Esophagus squamous epithelium (tissue), 5 donors: Measurements from ENCODE around the gene SHLD1. TPM values are rescaled to one million over a fixed set of nuclear protein-coding genes. Genes with fewer than 3 reads are reported as not detected.

Experiments
- DNase-seq: peaks from one replicate; lab custom pipeline; 2025; lab: John Stamatoyannopoulos, UW
- H3K27ac ChIP-seq, 4 donors: fragments of 200-600 bp; sonication (generic); one replicate each; pipeline ENCODE4 v1.5.1; 2016 to 2019; ENCODE audit warnings: mild to moderate bottlenecking in 1 of 4
- H3K27me3 ChIP-seq, 4 donors: fragments of 200-600 bp; sonication (generic); 1 replicate in 3 of 4; 2 replicates in 1 of 4; pipeline versions ENCODE4 v1.5.1 to v1.6.0; 2017 to 2021; ENCODE audit warnings: antibody characterized with exemption in 1 of 4
- H3K36me3 ChIP-seq, 3 donors: fragments of 200-600 bp; sonication (generic); one replicate each; pipeline ENCODE4 v1.5.1; 2016 to 2019
- H3K4me1 ChIP-seq, 3 donors: fragments of 200-600 bp; sonication (generic); one replicate each; pipeline ENCODE4 v1.5.1; 2017 to 2019
- H3K4me3 ChIP-seq, 4 donors: fragments of 200-600 bp; sonication (generic); 1 replicate in 3 of 4; 2 replicates in 1 of 4; pipeline ENCODE4 v1.5.1; 2016 to 2019; ENCODE audit warnings: mild to moderate bottlenecking in 2 of 4, moderate library complexity in 1 of 4
- H3K9me3 ChIP-seq, 3 donors: fragments of 200-600 bp; sonication (generic); one replicate each; pipeline ENCODE4 v1.5.1; 2016 to 2019
- POLR2A ChIP-seq, 4 donors: fragments of 450-650 bp; IDR thresholded peaks; one replicate each; pipeline ENCODE4 v1.6.1; 2017; ENCODE audit warnings: antibody characterized with exemption in 4 of 4, mild to moderate bottlenecking in 4 of 4, moderate library complexity in 3 of 4
- WGBS, 2 donors: methylation state at CpG; one replicate each; pipeline ENCODE4 v1.1.5; 2018; 5-methylcytosine and 5-hydroxymethylcytosine counted together
- intact Hi-C: fragments of 100-400 bp; cut with DNase I; formaldehyde crosslinking; loops from one replicate; pipeline ENCODE4 v1.15.0; 2022
- total RNA-seq, 4 donors: library from RNA; depleted of rRNA; stranded (reverse); fragments of >200 nt; gene quantifications; one replicate each; pipeline ENCODE4 v1.1.0, GENCODE V29; 2016
- TF ChIP-seq, protein P1 (sequence below), 6 experiments: fragments of 450-650 bp in 4 of 6; fragments of 200-600 bp in 2 of 6; sonication (generic) in 2 of 6; IDR thresholded peaks; one replicate each; pipeline ENCODE4 v1.5.1; 2016 to 2019; ENCODE audit warnings: antibody characterized with exemption in 6 of 6, mild to moderate bottlenecking in 4 of 6, moderate library complexity in 4 of 6
- donor health status: DM: yes; HTN: yes; CAD: no.

Gene SHLD1
- total RNA-seq, 4 donors from 2014 or later, result 1.2 to 3.6 (median 2.0) TPM

DNA sequence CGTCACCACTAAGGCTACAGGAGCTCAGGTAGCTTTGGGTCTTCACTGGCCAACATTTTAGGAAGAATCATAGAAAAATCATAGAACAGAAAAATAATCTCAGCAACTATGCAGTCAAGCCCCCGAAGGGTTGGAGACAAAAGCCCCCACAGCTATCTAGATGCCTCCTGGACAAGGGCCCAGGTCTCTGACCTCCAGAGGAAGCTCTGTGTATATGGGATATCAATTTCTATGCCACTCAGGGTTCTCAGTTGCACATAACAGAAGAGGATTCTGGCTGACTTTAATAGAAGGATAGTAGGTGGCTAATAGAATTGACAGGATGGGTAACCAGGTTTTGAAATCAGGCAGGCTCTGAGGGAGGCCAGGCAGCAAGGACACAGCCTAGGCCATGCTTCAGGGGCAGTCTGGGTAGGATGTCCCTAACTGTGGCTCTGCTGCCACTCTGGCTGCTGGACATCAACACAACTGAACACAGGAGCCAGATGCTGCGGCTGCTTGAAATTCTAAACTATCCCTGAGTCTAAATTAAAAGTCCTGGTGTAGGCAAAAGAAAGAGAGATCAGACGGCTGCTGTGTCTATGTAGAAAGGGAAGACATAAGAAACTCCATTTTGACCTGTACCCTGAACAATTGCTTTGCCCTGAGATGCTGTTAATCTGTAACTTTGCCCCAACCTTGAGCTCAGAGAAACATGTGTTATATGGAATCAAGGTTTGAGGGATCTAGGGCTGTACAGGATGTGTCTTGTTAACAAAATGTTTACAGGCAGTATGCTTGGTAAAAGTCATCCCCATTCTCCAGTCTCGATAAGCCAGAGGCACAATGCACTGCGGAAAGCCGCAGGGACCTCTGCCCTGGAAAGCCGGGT lies 134.5 kb downstream of the SHLD1 start:
- H3K4me1 ChIP-seq, result no peaks in the 10 kb centered on the region
- H3K36me3 ChIP-seq, result no peaks in the 10 kb centered on the region
- DNase-seq, result no peak
- no peaks in the 10 kb centered on the region for H3K9me3 ChIP-seq
- WGBS, 2 donors, result 74 to 76% methylated on average over 4 to 8 of the region's 8 CpGs
- no peak overlapping the region for H3K4me3 ChIP-seq
- no peak overlapping the region for H3K27ac ChIP-seq
- intact Hi-C loops, result no loop called here
- H3K27me3 ChIP-seq, result no peaks in the 10 kb centered on the region
- TF ChIP-seq, protein P1, sequence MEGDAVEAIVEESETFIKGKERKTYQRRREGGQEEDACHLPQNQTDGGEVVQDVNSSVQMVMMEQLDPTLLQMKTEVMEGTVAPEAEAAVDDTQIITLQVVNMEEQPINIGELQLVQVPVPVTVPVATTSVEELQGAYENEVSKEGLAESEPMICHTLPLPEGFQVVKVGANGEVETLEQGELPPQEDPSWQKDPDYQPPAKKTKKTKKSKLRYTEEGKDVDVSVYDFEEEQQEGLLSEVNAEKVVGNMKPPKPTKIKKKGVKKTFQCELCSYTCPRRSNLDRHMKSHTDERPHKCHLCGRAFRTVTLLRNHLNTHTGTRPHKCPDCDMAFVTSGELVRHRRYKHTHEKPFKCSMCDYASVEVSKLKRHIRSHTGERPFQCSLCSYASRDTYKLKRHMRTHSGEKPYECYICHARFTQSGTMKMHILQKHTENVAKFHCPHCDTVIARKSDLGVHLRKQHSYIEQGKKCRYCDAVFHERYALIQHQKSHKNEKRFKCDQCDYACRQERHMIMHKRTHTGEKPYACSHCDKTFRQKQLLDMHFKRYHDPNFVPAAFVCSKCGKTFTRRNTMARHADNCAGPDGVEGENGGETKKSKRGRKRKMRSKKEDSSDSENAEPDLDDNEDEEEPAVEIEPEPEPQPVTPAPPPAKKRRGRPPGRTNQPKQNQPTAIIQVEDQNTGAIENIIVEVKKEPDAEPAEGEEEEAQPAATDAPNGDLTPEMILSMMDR (IDR thresholded peaks at IDR 0.05), result no peak
- no peak for TF ChIP-seq POLR2A (IDR thresholded peaks at IDR 0.05)

DNA sequence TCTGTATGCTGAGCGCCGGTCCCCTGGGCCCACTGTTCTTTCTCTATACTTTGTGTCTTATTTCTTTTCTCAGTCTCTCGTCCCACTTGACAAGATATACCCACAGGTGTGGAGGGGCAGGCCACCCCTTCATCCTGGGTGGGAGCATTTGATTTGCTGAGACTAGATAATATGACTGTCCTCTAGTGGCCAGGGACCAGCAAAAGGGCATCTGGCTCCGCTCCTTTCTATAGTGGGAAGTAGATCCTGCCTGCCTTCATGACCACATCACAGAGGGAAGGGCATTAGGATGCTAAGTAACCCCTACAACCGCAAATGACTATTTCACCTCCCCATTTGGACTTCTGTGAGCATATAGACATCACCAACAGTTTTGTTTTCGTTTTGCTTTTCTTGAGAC lies 135.7 kb downstream of the SHLD1 start:
- no peaks in the 10 kb centered on the region for H3K4me1 ChIP-seq
- intact Hi-C loops, result no loop called here
- H3K36me3 ChIP-seq, result no peaks in the 10 kb centered on the region
- no peak overlapping the region for H3K27ac ChIP-seq
- H3K4me3 ChIP-seq, result no peak overlapping the region
- TF ChIP-seq POLR2A (IDR thresholded peaks at IDR 0.05), result no peak
- TF ChIP-seq, protein P1 (IDR thresholded peaks at IDR 0.05), result no peak
- H3K27me3 ChIP-seq, result no peaks in the 10 kb centered on the region
- no peak for DNase-seq
- 68 to 91% methylated on average over 6 of the region's 6 CpGs for WGBS, 2 donors
- H3K9me3 ChIP-seq, result no peaks in the 10 kb centered on the region

DNA sequence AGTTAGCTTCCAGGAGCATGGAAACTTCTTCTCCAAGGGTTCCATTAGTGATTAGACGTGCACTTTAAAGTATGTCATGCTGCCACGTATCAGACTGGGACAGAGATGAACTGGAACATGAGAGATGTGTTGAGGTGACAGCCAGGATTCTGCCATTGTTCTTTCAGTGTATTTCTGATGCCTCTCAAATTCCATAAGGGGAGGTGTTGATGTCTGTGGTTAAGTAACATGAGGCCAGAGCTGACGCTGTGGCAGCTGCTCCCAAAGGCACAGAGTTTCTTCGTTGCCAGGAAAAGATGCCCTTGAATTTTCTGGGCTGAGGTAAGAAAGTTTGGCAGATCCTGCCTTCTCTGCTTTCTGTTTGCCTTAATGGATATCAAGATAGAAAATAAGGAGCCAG lies 136.6 kb downstream of the SHLD1 start:
- no peak for TF ChIP-seq POLR2A (IDR thresholded peaks at IDR 0.05)
- TF ChIP-seq, protein P1 (IDR thresholded peaks at IDR 0.05), result no peak
- Histone ChIP-seq H3K4me3 (no peak overlapping the region), H3K4me1 (no peaks in the 10 kb centered on the region), H3K9me3 (no peaks in the 10 kb centered on the region), H3K27ac (no peak overlapping the region), H3K36me3 (no peaks in the 10 kb centered on the region), H3K27me3 (no peaks in the 10 kb centered on the region)
- 60 to 66% methylated on average over 4 of the region's 4 CpGs for WGBS, 2 donors
- intact Hi-C loops, result no loop called here
- no peak for DNase-seq

DNA sequence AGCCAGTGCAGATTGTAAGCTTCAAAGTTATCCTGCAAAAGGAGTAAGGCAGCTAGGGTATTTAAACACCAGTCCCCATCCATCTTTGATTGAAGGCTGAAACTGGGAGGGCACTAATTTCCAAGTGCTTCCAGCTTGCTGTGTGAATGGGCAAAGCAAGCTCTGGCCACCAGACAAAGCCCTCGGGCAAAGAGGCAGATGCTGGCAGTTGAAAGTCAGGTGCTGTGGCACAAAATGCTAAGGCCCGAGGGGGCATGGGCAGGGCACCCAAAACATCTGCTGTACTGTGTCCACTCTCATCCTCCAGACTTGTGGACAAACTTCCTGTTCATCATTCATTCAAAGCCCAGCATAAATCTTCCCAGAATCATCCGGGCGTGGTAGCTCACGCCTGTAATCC lies 137.2 kb downstream of the SHLD1 start:
- no peaks in the 10 kb centered on the region for H3K36me3 ChIP-seq
- intact Hi-C loops, result no loop called here
- no peaks in the 10 kb centered on the region for H3K9me3 ChIP-seq
- no peak for DNase-seq
- H3K4me3 ChIP-seq, result no peak overlapping the region
- 55 to 71% methylated on average over 4 to 5 of the region's 5 CpGs for WGBS, 2 donors
- no peak overlapping the region for H3K27ac ChIP-seq
- no peaks in the 10 kb centered on the region for H3K4me1 ChIP-seq
- no peaks in the 10 kb centered on the region for H3K27me3 ChIP-seq
- TF ChIP-seq, protein P1 (IDR thresholded peaks at IDR 0.05), result no peak
- TF ChIP-seq POLR2A (IDR thresholded peaks at IDR 0.05), result no peak

DNA sequence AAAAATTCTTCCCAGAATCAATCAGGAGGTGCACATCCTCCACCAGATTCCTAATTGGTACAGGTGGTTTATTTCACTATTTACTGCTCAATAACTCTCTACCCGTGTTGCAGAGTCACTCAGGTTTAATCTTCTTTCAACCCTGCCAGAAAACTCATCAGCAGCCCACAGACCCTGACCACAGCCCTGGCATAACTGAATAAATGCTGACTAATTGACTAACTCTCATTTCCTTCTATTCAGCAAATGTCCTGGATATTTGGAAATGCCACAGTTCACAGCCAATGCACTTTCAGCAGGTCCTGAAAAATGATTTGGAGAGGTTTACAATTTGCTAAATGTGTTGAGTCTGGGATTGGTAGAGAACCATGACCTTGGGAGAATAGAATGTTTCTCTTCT lies 137.8 kb downstream of the SHLD1 start:
- H3K27ac ChIP-seq, result no peak overlapping the region
- H3K4me1 ChIP-seq, result no peaks in the 10 kb centered on the region
- H3K4me3 ChIP-seq, result no peak overlapping the region
- TF ChIP-seq POLR2A (IDR thresholded peaks at IDR 0.05), result no peak
- TF ChIP-seq, protein P1 (IDR thresholded peaks at IDR 0.05), result no peak
- no peaks in the 10 kb centered on the region for H3K36me3 ChIP-seq
- DNase-seq, result no peak
- 20 to 24% methylated on average over 1 of the region's 1 CpG for WGBS, 2 donors
- H3K27me3 ChIP-seq, result no peaks in the 10 kb centered on the region
- no peaks in the 10 kb centered on the region for H3K9me3 ChIP-seq
- intact Hi-C loops, result no loop called here
